HG03280 (cell line): ENCODE results near the gene CDKN2A.

Experiments used
- ATAC-seq: cut with Tn5 transposase; IDR thresholded peaks from one replicate; pipeline ENCODE4 v1.9.1; 2021; ENCODE audit warnings: mild to moderate bottlenecking, moderate library complexity; ENCODE audit not compliant: unreplicated experiment

The CDKN2A gene

GRCh38 chr9:21945606-21946005, 48.6 kb downstream of the CDKN2A start:
- no peak for ATAC-seq

GRCh38 chr9:21943464-21943863, 50.7 kb downstream of the CDKN2A start:
- ATAC-seq = no peak

DNA sequence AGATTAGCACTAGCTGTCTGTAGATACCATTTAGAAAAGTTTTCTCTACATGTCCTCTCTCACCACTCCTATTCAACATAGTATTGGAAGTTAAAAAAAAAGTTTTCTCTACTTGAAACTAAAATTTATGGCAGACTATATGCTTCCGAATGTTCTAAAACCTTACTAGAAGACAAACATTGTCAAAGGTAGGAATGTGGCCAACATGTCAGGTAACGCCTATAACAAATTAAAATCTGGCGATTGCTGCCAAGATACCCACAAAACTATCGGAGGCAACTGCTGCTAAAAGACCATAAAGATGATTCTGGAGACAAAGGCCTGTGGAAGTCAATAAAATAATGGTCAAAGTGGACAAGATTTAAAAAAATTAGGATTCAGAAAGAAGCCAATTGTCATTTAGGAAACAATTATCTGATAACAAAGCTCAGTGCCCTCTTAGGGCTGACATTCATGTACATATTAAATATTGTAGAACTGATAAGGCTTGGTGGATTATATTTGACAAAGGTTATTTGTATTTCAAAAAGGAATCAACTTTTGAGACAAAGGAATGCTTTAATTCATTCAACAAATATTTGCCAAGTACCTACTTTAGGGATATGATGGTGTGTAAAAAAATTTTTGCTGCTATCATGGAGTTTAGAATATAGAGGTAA, 52.7 kb downstream of the CDKN2A start:
- no peak for ATAC-seq

- ATAC-seq = no peak
These were observed 58.0 kb downstream of the CDKN2A start for GRCh38 chr9:21936161-21936560.

DNA sequence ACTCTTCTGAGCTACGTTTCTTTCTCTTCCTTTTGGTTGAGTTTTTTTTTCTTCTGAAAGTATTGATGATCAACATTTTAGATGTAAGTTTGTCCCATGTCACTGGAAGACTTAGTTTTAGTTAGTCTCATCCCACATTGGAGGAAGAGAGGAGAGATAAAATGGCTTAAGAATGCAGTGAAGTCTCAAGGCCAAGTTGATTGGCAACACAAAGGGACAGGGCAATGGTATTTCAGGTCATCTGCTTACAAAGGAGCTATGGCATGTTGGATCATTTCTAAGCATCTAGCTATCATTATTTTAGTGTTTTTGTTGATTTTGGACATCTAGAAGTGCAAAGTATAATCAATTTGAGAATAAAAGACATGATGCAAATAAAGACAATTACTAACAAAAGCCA, 58.6 kb downstream of the CDKN2A start:
- no peak for ATAC-seq

GRCh38 chr9:21933865-21934264, 60.3 kb downstream of the CDKN2A start:
- ATAC-seq = no peak

- no peak for ATAC-seq
These were observed 60.9 kb downstream of the CDKN2A start for GRCh38 chr9:21933281-21933680.

- no peak for ATAC-seq
These were observed 62.8 kb downstream of the CDKN2A start for GRCh38 chr9:21931428-21931827.

- no peak for ATAC-seq
These were observed 66.4 kb downstream of the CDKN2A start for GRCh38 chr9:21927752-21928151.

DNA sequence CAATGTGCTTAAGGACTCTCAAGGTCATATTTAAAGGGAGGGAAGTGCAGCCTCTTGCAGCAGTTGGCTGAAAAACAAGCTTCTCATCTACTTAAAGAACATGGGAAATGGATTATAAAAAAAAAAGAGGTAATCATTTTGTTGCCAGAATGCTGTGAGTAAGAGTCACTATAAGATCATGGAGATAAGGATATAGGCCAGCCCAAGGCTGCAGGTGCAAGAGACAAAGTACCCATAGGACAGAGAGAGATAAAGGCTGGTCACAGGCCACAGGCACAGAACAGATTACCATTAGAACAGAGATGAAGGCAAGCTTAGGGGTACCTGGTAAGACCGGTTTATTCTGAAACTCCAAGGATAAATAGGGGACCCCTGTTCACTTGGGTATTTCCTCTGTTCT, 70.5 kb downstream of the CDKN2A start:
- ATAC-seq = no peak

DNA sequence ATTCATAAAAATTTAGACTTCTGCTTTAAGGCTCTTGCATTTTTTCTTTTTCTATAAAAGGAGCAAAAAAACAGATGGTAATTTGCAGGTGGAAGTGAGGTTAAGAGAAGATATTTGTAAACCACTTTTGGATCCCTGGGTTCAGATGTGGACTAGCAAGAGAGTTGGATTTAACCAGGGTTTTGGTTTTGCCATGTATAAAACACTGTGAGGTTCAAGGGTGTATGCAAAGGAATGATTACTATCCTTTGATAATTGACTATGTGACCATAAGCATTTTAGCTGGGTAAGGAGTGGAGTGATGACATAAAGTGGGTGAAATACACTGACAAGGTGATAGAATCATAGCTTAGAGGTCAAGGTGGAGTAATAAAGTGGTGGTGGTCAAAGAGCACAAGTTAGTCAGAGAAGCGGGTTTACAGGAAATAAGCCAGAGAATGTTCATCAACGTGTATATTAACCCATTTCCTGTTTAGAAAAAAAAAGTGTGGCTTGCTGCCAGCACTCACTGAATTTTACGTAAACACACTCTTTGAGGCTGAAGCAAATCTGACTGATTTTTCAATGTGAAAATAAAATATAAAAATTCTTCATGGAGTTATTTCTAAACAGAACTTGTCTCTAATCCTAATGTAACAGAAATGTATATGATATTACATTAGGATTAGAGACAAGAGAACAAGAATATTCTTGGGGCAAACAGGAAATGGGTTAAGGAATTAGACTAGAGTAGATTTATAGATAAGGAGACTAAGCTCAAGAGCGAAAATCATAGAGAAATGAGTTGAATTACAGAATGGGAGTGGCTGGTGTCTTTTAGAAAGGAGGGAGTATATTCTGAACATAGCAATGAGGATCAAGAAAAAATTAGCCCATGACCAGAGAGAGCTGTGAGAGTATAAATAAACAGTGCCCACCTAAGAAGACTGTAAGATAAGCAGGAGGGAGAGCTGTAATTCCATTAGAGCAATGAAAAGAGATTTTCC, 74.5 kb downstream of the CDKN2A start:
- peak; percentile 65 for ATAC-seq
